Kidney epithelial cell (primary cell): ENCODE results near the gene MBOAT1. TPM values are rescaled to one million over a fixed set of nuclear protein-coding genes. Genes with fewer than 3 reads are reported as not detected.

Source experiments
- DNase-seq: peaks from one replicate; pipeline ENCODE4 v3.0.0-alpha.2; 2010; ENCODE audit warnings: low read depth
- H3K27me3 ChIP-seq: 2 replicates; pipeline ENCODE4 v1.6.0; 2011; ENCODE audit warnings: low read length; ENCODE audit not compliant: control insufficient read depth, insufficient read depth
- H3K36me3 ChIP-seq: 2 replicates; pipeline ENCODE4 v1.5.1; 2011; ENCODE audit warnings: low read length; ENCODE audit not compliant: control insufficient read depth, insufficient read depth
- H3K4me3 ChIP-seq: 2 replicates; pipeline ENCODE4 v1.5.1; 2011; ENCODE audit warnings: low read depth, mild to moderate bottlenecking, control low read depth, low read length
- total RNA-seq: library from RNA; depleted of rRNA; stranded (reverse); fragments of >200 nt; gene quantifications from 2 replicates; pipeline ENCODE4 v1.2.3, GENCODE V29; 2015
- TF ChIP-seq, protein P1 (sequence below): IDR thresholded peaks from 2 replicates; pipeline ENCODE4 v1.5.1; 2011; ENCODE audit warnings: mild to moderate bottlenecking, moderate library complexity, low read length, control low read depth, inconsistent platforms; ENCODE audit not compliant: insufficient read depth, poor library complexity, severe bottlenecking

The MBOAT1 gene
- total RNA-seq, 1 donor from 2014 or later = 12.0 TPM

DNA sequence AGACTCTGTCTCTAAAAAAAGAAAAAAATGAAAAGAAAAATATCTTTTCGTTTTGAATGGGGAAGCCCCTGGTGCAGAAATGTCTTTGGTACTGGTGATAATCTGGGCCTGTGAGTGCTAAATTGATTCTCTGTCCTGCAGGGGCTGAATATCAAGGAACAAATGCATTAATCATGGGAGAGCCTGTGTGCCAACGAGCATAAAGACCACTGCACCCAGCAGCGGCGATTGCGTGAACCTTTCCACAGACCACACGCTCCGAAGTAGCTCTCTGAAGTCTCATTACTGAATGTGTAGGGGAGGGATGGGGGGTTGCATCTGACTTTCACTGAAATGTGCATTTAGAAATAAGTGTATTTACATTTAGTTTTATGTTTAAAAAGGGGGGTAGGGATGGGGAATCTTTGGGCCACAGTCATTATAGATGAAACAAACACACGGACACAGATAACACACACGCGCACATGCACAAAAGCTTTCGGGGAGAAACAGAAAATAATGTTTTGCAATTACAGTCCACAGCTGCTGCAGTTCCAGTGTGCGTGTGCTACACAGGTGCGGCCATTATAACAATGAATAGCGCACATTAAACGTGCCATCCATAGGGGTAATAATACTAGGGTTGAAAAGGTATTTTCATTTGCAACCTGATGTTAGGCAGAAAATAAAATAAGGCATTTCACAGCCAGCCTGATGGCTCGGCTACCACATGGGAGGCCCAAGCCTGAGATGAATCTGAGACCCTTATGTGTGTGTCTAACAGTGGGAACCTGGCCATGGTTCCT lies 154.0 kb downstream of the MBOAT1 start:
- TF ChIP-seq, protein P1, sequence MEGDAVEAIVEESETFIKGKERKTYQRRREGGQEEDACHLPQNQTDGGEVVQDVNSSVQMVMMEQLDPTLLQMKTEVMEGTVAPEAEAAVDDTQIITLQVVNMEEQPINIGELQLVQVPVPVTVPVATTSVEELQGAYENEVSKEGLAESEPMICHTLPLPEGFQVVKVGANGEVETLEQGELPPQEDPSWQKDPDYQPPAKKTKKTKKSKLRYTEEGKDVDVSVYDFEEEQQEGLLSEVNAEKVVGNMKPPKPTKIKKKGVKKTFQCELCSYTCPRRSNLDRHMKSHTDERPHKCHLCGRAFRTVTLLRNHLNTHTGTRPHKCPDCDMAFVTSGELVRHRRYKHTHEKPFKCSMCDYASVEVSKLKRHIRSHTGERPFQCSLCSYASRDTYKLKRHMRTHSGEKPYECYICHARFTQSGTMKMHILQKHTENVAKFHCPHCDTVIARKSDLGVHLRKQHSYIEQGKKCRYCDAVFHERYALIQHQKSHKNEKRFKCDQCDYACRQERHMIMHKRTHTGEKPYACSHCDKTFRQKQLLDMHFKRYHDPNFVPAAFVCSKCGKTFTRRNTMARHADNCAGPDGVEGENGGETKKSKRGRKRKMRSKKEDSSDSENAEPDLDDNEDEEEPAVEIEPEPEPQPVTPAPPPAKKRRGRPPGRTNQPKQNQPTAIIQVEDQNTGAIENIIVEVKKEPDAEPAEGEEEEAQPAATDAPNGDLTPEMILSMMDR = no peak
- no peaks in the 10 kb centered on the region for H3K36me3 ChIP-seq
- H3K27me3 ChIP-seq = no peaks in the 10 kb centered on the region
- no peak overlapping the region for H3K4me3 ChIP-seq
- DNase-seq = no peak

DNA sequence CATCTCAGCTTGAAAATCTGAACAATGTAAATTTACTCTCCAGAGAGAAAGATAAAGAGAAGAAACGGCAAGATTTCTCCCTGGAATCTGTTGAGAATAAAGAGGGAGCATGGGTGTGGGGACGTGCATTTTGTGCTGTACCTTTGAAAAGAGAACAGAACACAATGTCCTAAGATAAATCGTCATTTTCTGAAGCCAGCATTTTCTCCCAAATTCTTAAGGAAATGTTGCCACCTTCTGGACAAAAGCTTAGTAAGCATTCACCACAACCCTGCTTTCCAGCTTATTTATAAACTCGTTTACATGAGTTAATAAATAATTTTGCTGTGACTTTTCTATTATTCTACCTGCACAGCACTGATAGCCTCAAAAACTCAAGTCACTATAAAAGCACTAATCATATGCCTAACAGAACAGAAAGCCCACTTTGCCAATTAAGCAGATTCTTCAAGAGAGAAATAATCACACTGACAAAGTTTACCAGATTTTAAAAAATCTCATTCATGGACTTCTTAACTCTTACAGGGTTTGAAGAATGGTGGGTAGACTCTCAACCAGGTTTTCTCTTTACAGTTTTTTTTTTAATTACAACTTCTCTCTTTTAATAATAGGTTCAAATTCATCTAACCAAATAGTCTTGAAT lies 155.8 kb downstream of the MBOAT1 start:
- DNase-seq = peak; percentile 9
- no peaks in the 10 kb centered on the region for H3K36me3 ChIP-seq
- no peaks in the 10 kb centered on the region for H3K27me3 ChIP-seq
- TF ChIP-seq, protein P1 = peak; percentile 48
- H3K4me3 ChIP-seq = no peak overlapping the region

DNA sequence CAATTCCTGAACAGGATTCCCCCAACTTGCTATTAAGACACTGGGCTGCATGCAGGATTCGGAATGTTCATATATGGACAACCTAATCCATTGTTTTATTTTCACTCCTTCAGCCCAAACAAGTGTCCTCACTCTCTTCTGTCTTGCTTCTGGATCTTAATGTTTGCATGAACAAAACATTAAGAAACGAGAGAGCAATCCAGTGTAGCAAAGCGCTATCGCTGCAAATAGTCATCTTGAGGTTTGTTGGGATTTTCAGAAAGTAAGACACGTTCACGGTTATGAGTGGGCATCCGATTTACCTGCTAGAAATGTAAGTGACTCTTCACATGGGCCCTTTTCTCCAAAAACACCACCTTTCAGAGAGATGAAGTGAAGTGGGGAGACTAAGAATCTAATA lies 156.4 kb downstream of the MBOAT1 start:
- TF ChIP-seq, protein P1 = no peak
- Histone ChIP-seq H3K36me3 (no peaks in the 10 kb centered on the region), H3K27me3 (no peaks in the 10 kb centered on the region), H3K4me3 (no peak overlapping the region)
- DNase-seq = no peak

Other genes starting within 250 kb of the MBOAT1 start
- gene E2F3, start 189.4 kb upstream of the MBOAT1 start, total RNA-seq = 14.9 and 16.6 TPM in 2 replicates